AG09319 (cell line): Measurements from ENCODE around the gene IGSF11.

ENCODE experiments used
- DNase-seq: peaks from one replicate; pipeline ENCODE4 v3.0.0-alpha.2; 2010; ENCODE audit warnings: low read depth; ENCODE audit errors: extremely low read depth
- TF ChIP-seq, protein P1 (sequence below): IDR thresholded peaks from 2 replicates; pipeline ENCODE4 v1.5.1; 2011; ENCODE audit warnings: low read depth, mild to moderate bottlenecking, inconsistent platforms, low read length, moderate library complexity

Gene IGSF11

DNA sequence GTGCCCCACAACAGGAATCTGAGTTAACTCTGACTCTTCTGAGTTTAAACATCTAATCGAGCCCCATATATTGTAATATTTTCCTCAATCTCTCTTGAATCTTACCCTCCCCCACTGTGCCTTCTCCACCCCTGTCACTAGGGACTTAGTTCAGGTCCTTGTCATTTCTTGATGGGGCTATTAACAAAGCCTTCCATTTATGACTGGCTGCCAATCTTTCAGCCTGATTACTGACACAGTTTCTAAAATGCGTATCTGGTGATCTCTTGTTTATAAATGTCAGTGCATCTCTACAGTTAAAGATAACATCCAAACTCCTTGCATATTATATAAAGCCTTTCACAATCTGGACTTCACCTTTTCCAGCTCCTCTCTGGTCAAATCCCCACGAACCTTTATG is 124.3 kb downstream of the IGSF11 start:
- DNase-seq, result no peak
- TF ChIP-seq, protein P1, sequence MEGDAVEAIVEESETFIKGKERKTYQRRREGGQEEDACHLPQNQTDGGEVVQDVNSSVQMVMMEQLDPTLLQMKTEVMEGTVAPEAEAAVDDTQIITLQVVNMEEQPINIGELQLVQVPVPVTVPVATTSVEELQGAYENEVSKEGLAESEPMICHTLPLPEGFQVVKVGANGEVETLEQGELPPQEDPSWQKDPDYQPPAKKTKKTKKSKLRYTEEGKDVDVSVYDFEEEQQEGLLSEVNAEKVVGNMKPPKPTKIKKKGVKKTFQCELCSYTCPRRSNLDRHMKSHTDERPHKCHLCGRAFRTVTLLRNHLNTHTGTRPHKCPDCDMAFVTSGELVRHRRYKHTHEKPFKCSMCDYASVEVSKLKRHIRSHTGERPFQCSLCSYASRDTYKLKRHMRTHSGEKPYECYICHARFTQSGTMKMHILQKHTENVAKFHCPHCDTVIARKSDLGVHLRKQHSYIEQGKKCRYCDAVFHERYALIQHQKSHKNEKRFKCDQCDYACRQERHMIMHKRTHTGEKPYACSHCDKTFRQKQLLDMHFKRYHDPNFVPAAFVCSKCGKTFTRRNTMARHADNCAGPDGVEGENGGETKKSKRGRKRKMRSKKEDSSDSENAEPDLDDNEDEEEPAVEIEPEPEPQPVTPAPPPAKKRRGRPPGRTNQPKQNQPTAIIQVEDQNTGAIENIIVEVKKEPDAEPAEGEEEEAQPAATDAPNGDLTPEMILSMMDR, result no peak

DNA sequence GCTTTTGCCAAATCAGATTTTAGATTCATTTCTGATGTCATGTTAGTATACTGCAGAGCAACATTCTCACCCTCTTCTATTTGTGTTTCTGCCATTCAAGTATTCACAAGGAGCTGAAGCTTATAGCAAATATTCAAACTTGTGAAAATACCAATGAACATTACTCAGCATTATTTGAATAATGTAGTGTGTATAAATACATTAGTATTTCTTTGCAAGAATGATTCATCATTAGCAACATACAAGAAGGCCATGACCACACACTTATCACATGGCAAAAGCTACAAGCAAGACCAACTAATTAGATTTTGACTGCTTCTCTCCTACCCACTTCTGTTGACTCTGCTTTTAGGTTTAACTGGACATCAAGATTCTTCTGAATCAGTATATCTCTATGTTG is 124.9 kb downstream of the IGSF11 start:
- TF ChIP-seq, protein P1, result no peak
- no peak for DNase-seq

- TF ChIP-seq, protein P1, result no peak
- no peak for DNase-seq
Measured at GRCh38 chr3:118907909-118908308, 126.7 kb downstream of the IGSF11 start.

DNA sequence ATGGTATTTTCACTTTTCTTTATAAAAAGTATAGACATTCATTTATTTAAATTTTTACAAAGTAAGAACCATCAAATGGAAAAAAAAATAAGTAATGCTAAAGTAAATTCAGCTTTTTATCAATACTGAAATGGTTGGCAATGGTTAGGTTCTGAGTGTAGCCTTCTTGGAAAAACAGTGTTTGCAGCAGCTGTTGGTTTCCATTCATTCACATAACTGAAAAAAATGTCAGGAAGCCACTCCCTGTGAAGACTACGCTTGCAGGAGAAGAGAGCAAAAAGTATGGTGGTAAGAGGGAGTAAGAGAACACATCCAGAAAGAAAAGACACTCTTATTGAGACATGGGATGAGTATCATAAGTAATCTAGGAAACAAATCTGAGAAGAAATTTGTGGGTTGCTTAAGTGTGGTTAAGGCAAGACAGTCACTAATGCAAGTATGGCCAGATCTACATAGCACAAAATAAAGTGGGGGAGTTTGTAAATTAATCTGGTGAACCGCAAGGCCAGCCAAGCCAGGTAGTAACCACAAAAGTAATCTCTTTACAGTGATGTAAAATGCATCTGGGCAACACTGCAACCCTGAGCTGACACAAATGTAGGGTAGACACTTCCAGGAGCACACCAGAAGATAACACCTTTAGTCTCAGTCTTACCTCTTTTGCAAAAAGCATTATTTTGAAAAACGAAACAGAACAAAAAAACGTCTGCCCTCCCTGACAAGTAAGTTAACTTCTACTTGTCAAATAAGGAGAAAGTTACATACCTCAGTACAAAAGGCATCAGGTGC is 133.7 kb downstream of the IGSF11 start:
- TF ChIP-seq, protein P1, result no peak
- no peak for DNase-seq

DNA sequence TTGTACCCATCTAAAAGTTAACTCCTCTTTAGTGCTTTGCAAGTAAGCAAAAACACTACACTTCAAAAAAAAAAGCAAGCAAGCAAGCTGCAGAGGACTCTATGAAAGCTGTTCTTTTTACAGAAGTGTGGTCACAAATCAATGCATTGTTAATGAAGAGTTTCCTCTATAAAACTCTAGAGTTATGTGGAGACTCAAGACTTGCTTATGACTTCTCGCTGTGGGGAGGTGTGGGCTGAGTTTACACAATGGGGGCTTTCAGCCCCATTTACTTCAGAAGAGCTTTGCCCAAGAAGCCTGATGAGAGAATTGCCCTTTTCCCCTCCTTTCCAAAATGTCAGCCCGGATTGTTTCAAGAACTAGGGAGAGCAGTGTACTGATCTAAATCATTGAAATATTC is 144.4 kb downstream of the IGSF11 start:
- no peak for DNase-seq
- TF ChIP-seq, protein P1, result no peak

GRCh38 chr3:118889691-118890090 is 145.0 kb downstream of the IGSF11 start:
- TF ChIP-seq, protein P1, result no peak
- DNase-seq, result no peak

- TF ChIP-seq, protein P1, result no peak
Measured at GRCh38 chr3:118886708-118887107, 147.9 kb downstream of the IGSF11 start.

More at GRCh38 chr3:118886708-118887107, 147.9 kb downstream of the IGSF11 start:
- DNase-seq, result no peak
